Measurements from ENCODE around the gene GFOD2.

The GFOD2 gene

DNA sequence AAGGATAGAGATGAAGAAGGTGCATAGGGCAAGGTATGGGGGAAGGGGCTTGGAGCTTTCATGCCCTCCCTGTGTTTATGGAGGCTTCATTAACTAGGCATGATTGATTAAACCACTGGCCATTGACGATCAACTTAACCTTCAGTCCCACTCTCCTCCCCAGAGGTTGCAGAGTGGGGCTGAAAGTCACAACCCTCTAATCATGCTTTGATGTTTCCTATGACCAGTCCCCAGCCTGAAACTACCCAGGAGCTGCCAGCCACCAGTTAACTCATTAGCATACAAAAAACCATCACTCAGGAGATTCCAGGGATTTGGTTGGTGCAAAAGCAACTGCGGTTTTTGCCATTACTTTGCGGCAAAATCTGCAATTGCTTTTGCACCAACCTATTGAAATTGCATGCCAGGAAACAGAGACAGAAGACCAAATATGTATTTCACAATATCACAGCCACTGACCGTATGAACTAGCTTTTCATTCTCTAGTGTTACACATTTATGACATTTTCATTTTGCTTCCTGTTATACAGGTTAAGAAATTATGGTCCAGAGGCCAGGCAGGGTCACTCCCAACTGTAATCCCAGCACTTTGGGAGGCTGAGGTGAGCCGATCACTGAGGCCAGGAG lies 5.4 kb downstream of the GFOD2 start:
- ChIA-PET POLR2A (no interaction called here), CTCF (interaction anchor here (0.6 to 1.9 kb wide), 3 partner anchors 43 to 193 kb away, joined by 3 to 11 read pairs (median 3); no protein-coding TSS in a partner anchor)

DNA sequence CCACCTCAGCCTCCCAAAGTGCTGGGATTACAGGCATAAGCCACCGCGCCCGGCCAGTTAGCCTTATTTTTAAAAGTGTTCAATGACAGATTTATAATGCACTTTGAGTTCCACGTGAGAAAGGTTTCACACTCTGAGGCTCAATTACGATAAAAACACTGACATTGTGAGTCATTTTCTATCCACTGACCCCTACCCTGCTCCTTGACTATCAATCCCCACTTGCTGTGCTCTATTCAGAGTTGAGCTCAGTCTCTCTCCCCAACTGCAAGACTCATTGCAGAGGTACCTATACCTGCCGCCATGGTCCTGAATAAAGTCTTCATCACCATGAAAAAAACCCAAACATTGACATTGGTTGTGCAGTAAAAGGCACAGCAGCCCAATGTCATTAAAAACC lies 8.5 kb downstream of the GFOD2 start:
- CTCF ChIA-PET, result no interaction called here
- POLR2A ChIA-PET, result no interaction called here

More for the DNA sequence above, 5.4 kb downstream of the GFOD2 start:
- DNase-seq (ENCODE audit: low read depth, low spot score), result no peak
- TF ChIP-seq CTCF (IDR thresholded peaks at IDR 0.05; ENCODE audit: insufficient read depth, low read length, missing control alignments), result no peak
- H3K4me3 ChIP-seq (ENCODE audit: low read depth, low read length), result no peak overlapping the region

GRCh38 chr16:67709050-67709449 lies 10.1 kb downstream of the GFOD2 start:
- POLR2A ChIA-PET, result no interaction called here
- CTCF ChIA-PET, result interaction anchor here (0.9 kb wide), 1 partner anchor 41 kb away, joined by 3 read pairs; no protein-coding TSS in a partner anchor
- no peak for DNase-seq (ENCODE audit: low read depth, low spot score)
- no peak overlapping the region for H3K4me3 ChIP-seq (ENCODE audit: low read depth, low read length)
- TF ChIP-seq CTCF (IDR thresholded peaks at IDR 0.05; ENCODE audit: insufficient read depth, low read length, missing control alignments), result no peak

More for the DNA sequence above, 8.5 kb downstream of the GFOD2 start:
- no peak overlapping the region for H3K4me3 ChIP-seq (ENCODE audit: low read depth, low read length)
- no peak for DNase-seq (ENCODE audit: low read depth, low spot score)
- no peak for TF ChIP-seq CTCF (IDR thresholded peaks at IDR 0.05; ENCODE audit: insufficient read depth, low read length, missing control alignments)

DNA sequence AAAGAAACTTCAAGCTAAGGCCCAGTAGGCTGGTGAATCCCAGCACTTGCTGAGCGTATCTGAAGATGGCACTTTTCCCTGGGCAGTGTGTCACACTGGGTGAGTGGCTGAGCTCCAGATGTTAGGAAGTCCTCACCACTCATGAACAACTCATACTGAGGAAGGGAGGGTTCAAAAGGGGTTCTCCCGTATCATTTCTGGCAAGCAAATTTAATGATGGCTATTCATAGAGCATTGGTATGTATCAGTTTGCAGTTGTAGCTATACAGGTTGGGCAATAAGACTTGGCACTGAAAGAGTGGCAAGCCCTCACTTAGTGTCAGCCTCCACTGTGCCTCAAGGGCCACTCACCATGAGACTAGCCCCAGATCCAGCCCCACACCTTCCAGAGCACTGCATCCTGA lies 10.7 kb downstream of the GFOD2 start:
- CTCF ChIA-PET, result interaction anchor here (1.0 kb wide), 1 partner anchor 40 kb away, joined by 4 read pairs; no protein-coding TSS in a partner anchor
- POLR2A ChIA-PET, result no interaction called here
- H3K4me3 ChIP-seq (ENCODE audit: low read depth, low read length), result no peak overlapping the region

GRCh38 chr16:67707790-67708189 lies 11.3 kb downstream of the GFOD2 start:
- CTCF ChIA-PET, result interaction anchor here (1.0 kb wide), 1 partner anchor 40 kb away, joined by 4 read pairs; no protein-coding TSS in a partner anchor
- no peak for TF ChIP-seq CTCF (IDR thresholded peaks at IDR 0.05; ENCODE audit: insufficient read depth, low read length, missing control alignments)
- DNase-seq (ENCODE audit: low read depth, low spot score), result no peak
- POLR2A ChIA-PET, result no interaction called here
- no peak overlapping the region for H3K4me3 ChIP-seq (ENCODE audit: low read depth, low read length)

More for the DNA sequence above, 10.7 kb downstream of the GFOD2 start:
- DNase-seq (ENCODE audit: low read depth, low spot score), result no peak
- TF ChIP-seq CTCF (IDR thresholded peaks at IDR 0.05; ENCODE audit: insufficient read depth, low read length, missing control alignments), result no peak

- no peak for DNase-seq (ENCODE audit: low read depth, low spot score)
- no peak for TF ChIP-seq CTCF (IDR thresholded peaks at IDR 0.05; ENCODE audit: insufficient read depth, low read length, missing control alignments)
- H3K4me3 ChIP-seq (ENCODE audit: low read depth, low read length), result no peak overlapping the region
- ChIA-PET POLR2A (no interaction called here), CTCF (no interaction called here)
Measured at GRCh38 chr16:67707210-67707609, 11.9 kb downstream of the GFOD2 start.
